HepG2 (cell line): ENCODE measurements around the gene DMGDH.

Experiments
- MXD3 ChIP-seq: IDR thresholded peaks from 2 replicates; pipeline ENCODE4 v1.6.1; 2016; ENCODE audit warnings: mild to moderate bottlenecking, missing biosample characterization, missing genetic modification reagents
- RELA ChIP-seq: sonication (generic); formaldehyde crosslinking; IDR thresholded peaks from 2 replicates; pipeline ENCODE4 v1.4.0; 2020; ENCODE audit warnings: missing genetic modification reagents
- ZNF280D ChIP-seq: sonication (generic); formaldehyde crosslinking; IDR thresholded peaks from 2 replicates; pipeline ENCODE4 v1.5.1; 2020; ENCODE audit warnings: mild to moderate bottlenecking, missing genetic modification reagents
- ZNF337 ChIP-seq: sonication (generic); formaldehyde crosslinking; IDR thresholded peaks from 2 replicates; pipeline ENCODE4 v1.5.1; 2020; ENCODE audit warnings: missing genetic modification reagents, low read depth, mild to moderate bottlenecking, borderline replicate concordance

- TF ChIP-seq RELA (CRISPR knock-in tag) (no peak), ZNF280D (CRISPR knock-in tag) (no peak), MXD3 (no peak), ZNF337 (CRISPR knock-in tag) (no peak)
These were observed 46.7 kb downstream of the DMGDH start for GRCh38 chr5:79022771-79023170.
